Adrenal gland (tissue), 5 donors: ENCODE data around the gene DNAH3.
A peak's percentile ranks its signal among the peaks of the same experiment; 100 is the strongest.

ENCODE experiments used
- POLR2A ChIP-seq, 2 donors: fragments of 450-650 bp; IDR thresholded peaks; one replicate each; pipeline ENCODE4 v1.6.1; 2017; ENCODE audit warnings: antibody characterized with exemption in 2 of 2, mild to moderate bottlenecking in 2 of 2, moderate library complexity in 1 of 2
- TF ChIP-seq, protein P1 (sequence below), 6 experiments: fragments of 450-650 bp in 4 of 6; fragments of 200-600 bp in 2 of 6; sonication (generic) in 1 of 6; IDR thresholded peaks; 1 replicate in 5 of 6; 2 replicates in 1 of 6; pipeline versions ENCODE4 v1.5.1 to v1.8.0; 2016 to 2021; ENCODE audit warnings: antibody characterized with exemption in 6 of 6, mild to moderate bottlenecking in 2 of 6, moderate library complexity in 1 of 6
- donor health status: DM: no; HTN: no; CAD: no.

DNA sequence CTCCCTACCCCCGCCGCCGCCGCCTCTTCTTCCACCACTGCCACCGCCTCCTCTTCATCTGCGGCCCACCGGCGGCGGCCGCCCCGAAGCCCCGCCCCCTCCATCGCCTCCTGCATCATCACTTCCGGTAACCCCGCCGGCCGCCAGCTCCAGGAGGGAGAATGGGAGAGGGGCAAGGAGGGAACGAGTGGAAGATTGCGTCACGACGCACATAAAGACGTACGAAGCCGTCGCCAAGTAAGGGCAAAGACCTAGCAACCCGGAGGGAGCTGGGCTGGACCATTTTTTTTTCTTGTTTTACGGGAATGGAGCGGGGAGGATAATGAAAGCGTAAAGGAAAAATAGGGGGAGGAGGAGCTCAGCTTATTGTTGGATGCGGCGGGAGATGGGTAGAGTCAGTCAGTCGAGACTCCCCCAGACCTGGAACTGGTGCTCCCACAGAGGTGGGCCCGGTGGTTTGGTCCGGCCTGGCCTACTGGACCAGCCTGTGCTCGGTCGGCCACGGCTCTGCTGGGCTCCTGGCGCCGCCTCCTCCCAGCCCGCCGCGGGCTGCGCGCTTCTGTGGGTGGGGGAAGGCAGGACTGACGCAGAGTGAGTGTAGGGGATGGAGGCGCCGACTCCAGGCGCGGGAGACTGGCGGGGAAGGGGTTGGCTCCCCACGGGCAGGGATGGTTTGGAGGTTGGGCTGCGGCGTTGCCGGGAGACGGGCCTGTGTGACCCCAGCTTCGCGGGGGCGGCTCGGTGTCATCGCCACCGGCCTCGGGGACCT is 250.2 kb downstream of the DNAH3 start, which contains the start of the genes DCUN1D3 and LYRM1:
- TF ChIP-seq POLR2A (IDR thresholded peaks at IDR 0.05), result peak; percentile 92 to 95
- TF ChIP-seq, protein P1, sequence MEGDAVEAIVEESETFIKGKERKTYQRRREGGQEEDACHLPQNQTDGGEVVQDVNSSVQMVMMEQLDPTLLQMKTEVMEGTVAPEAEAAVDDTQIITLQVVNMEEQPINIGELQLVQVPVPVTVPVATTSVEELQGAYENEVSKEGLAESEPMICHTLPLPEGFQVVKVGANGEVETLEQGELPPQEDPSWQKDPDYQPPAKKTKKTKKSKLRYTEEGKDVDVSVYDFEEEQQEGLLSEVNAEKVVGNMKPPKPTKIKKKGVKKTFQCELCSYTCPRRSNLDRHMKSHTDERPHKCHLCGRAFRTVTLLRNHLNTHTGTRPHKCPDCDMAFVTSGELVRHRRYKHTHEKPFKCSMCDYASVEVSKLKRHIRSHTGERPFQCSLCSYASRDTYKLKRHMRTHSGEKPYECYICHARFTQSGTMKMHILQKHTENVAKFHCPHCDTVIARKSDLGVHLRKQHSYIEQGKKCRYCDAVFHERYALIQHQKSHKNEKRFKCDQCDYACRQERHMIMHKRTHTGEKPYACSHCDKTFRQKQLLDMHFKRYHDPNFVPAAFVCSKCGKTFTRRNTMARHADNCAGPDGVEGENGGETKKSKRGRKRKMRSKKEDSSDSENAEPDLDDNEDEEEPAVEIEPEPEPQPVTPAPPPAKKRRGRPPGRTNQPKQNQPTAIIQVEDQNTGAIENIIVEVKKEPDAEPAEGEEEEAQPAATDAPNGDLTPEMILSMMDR (IDR thresholded peaks at IDR 0.05), result peak in 1 of 6 experiments; percentile 1
